ENCODE results near the gene SDK1. TPM values are rescaled to one million over a fixed set of nuclear protein-coding genes. Genes with fewer than 3 reads are reported as not detected.

The SDK1 gene
- total and polyA plus RNA-seq, 2 of the 8 experiments (the other 6 are each of a cell fraction or from before 2014, with no cell fraction given), result 3.3 to 7.2 TPM

- TF ChIP-seq, protein P1, sequence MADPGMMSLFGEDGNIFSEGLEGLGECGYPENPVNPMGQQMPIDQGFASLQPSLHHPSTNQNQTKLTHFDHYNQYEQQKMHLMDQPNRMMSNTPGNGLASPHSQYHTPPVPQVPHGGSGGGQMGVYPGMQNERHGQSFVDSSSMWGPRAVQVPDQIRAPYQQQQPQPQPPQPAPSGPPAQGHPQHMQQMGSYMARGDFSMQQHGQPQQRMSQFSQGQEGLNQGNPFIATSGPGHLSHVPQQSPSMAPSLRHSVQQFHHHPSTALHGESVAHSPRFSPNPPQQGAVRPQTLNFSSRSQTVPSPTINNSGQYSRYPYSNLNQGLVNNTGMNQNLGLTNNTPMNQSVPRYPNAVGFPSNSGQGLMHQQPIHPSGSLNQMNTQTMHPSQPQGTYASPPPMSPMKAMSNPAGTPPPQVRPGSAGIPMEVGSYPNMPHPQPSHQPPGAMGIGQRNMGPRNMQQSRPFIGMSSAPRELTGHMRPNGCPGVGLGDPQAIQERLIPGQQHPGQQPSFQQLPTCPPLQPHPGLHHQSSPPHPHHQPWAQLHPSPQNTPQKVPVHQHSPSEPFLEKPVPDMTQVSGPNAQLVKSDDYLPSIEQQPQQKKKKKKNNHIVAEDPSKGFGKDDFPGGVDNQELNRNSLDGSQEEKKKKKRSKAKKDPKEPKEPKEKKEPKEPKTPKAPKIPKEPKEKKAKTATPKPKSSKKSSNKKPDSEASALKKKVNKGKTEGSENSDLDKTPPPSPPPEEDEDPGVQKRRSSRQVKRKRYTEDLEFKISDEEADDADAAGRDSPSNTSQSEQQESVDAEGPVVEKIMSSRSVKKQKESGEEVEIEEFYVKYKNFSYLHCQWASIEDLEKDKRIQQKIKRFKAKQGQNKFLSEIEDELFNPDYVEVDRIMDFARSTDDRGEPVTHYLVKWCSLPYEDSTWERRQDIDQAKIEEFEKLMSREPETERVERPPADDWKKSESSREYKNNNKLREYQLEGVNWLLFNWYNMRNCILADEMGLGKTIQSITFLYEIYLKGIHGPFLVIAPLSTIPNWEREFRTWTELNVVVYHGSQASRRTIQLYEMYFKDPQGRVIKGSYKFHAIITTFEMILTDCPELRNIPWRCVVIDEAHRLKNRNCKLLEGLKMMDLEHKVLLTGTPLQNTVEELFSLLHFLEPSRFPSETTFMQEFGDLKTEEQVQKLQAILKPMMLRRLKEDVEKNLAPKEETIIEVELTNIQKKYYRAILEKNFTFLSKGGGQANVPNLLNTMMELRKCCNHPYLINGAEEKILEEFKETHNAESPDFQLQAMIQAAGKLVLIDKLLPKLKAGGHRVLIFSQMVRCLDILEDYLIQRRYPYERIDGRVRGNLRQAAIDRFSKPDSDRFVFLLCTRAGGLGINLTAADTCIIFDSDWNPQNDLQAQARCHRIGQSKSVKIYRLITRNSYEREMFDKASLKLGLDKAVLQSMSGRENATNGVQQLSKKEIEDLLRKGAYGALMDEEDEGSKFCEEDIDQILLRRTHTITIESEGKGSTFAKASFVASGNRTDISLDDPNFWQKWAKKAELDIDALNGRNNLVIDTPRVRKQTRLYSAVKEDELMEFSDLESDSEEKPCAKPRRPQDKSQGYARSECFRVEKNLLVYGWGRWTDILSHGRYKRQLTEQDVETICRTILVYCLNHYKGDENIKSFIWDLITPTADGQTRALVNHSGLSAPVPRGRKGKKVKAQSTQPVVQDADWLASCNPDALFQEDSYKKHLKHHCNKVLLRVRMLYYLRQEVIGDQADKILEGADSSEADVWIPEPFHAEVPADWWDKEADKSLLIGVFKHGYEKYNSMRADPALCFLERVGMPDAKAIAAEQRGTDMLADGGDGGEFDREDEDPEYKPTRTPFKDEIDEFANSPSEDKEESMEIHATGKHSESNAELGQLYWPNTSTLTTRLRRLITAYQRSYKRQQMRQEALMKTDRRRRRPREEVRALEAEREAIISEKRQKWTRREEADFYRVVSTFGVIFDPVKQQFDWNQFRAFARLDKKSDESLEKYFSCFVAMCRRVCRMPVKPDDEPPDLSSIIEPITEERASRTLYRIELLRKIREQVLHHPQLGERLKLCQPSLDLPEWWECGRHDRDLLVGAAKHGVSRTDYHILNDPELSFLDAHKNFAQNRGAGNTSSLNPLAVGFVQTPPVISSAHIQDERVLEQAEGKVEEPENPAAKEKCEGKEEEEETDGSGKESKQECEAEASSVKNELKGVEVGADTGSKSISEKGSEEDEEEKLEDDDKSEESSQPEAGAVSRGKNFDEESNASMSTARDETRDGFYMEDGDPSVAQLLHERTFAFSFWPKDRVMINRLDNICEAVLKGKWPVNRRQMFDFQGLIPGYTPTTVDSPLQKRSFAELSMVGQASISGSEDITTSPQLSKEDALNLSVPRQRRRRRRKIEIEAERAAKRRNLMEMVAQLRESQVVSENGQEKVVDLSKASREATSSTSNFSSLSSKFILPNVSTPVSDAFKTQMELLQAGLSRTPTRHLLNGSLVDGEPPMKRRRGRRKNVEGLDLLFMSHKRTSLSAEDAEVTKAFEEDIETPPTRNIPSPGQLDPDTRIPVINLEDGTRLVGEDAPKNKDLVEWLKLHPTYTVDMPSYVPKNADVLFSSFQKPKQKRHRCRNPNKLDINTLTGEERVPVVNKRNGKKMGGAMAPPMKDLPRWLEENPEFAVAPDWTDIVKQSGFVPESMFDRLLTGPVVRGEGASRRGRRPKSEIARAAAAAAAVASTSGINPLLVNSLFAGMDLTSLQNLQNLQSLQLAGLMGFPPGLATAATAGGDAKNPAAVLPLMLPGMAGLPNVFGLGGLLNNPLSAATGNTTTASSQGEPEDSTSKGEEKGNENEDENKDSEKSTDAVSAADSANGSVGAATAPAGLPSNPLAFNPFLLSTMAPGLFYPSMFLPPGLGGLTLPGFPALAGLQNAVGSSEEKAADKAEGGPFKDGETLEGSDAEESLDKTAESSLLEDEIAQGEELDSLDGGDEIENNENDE (IDR thresholded peaks at IDR 0.05; ENCODE audit: insufficient replicate concordance, low read length), result no peak
- no peak for TF ChIP-seq TCF12 (IDR thresholded peaks at IDR 0.05; ENCODE audit: low read depth, low read length)
- TF ChIP-seq, protein P2, sequence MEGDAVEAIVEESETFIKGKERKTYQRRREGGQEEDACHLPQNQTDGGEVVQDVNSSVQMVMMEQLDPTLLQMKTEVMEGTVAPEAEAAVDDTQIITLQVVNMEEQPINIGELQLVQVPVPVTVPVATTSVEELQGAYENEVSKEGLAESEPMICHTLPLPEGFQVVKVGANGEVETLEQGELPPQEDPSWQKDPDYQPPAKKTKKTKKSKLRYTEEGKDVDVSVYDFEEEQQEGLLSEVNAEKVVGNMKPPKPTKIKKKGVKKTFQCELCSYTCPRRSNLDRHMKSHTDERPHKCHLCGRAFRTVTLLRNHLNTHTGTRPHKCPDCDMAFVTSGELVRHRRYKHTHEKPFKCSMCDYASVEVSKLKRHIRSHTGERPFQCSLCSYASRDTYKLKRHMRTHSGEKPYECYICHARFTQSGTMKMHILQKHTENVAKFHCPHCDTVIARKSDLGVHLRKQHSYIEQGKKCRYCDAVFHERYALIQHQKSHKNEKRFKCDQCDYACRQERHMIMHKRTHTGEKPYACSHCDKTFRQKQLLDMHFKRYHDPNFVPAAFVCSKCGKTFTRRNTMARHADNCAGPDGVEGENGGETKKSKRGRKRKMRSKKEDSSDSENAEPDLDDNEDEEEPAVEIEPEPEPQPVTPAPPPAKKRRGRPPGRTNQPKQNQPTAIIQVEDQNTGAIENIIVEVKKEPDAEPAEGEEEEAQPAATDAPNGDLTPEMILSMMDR (IDR thresholded peaks at IDR 0.05; ENCODE audit: control extremely low read depth in 1 of 3, insufficient read depth in 1 of 3, low read depth in 1 of 3, low read length in 3 of 3), result no peak
- no peak for TF ChIP-seq TAF1 (IDR thresholded peaks at IDR 0.05; ENCODE audit: low read depth, low read length)
- no peak for TF ChIP-seq TAF7 (optimal IDR thresholded peaks at IDR 0.05; ENCODE audit: borderline replicate concordance, low read depth, low read length)
- no peak for TF ChIP-seq CHD1 (IDR thresholded peaks at IDR 0.05; ENCODE audit: low read depth, low read length)
- no peak for TF ChIP-seq CBX8 (IDR thresholded peaks at IDR 0.05; ENCODE audit: borderline replicate concordance, low read depth, low read length)
- TF ChIP-seq, protein P3, sequence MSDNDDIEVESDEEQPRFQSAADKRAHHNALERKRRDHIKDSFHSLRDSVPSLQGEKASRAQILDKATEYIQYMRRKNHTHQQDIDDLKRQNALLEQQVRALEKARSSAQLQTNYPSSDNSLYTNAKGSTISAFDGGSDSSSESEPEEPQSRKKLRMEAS (IDR thresholded peaks at IDR 0.05), result no peak
- no peak for TF ChIP-seq BCL11A (IDR thresholded peaks at IDR 0.05; ENCODE audit: low read depth in 2 of 2, low read length in 2 of 2)
Measured at GRCh38 chr7:3443716-3444115, 142.7 kb downstream of the SDK1 start (continued).
